MM.1S (cell line): ENCODE measurements around the gene ST3GAL3.

ENCODE experiments used
- DNase-seq: peaks from one replicate; pipeline ENCODE4 v3.0.0-alpha.2; 2015
- H2AFZ ChIP-seq: fragments of 300-600 bp; sonication (generic); 2 replicates; pipeline ENCODE4 v1.6.0; 2016; ENCODE audit warnings: antibody characterized with exemption, low read length
- H3F3A ChIP-seq: fragments of 300-600 bp; sonication (generic); 2 replicates; pipeline ENCODE4 v1.6.1; 2016; ENCODE audit warnings: mild to moderate bottlenecking, antibody characterized with exemption, low read length, moderate library complexity, mixed read lengths; ENCODE audit not compliant: insufficient read depth
- H3K27ac ChIP-seq: fragments of 300-600 bp; sonication (generic); 2 replicates; pipeline ENCODE4 v1.5.1; 2016; ENCODE audit warnings: mild to moderate bottlenecking, low read length
- H3K27me3 ChIP-seq: fragments of 300-600 bp; sonication (generic); replicated peaks from 2 replicates; pipeline ENCODE4 v1.6.0; 2016; ENCODE audit warnings: low read length; ENCODE audit not compliant: insufficient read depth
- H3K36me3 ChIP-seq: fragments of 300-600 bp; sonication (generic); replicated peaks from 2 replicates; pipeline ENCODE4 v1.6.1; 2016; ENCODE audit warnings: mild to moderate bottlenecking, low read length, mixed read lengths; ENCODE audit not compliant: insufficient read depth
- H3K4me1 ChIP-seq: fragments of 300-600 bp; sonication (generic); 2 replicates; pipeline ENCODE4 v1.6.1; 2016; ENCODE audit warnings: low read length, mixed read lengths
- H3K4me2 ChIP-seq: fragments of 300-600 bp; sonication (generic); 2 replicates; pipeline ENCODE4 v1.6.0; 2016; ENCODE audit warnings: low read depth, low read length
- H3K4me3 ChIP-seq: fragments of 300-600 bp; sonication (generic); 2 replicates; pipeline ENCODE4 v1.5.1; 2016; ENCODE audit warnings: low read length, mixed read lengths
- H3K79me2 ChIP-seq: fragments of 300-600 bp; sonication (generic); 2 replicates; pipeline ENCODE4 v1.6.1; 2016; ENCODE audit warnings: mixed run types, low read length, mixed read lengths
- H3K9ac ChIP-seq: fragments of 300-600 bp; sonication (generic); 2 replicates; pipeline ENCODE4 v1.6.1; 2016; ENCODE audit warnings: low read length, mixed read lengths
- H3K9me2 ChIP-seq: fragments of 300-600 bp; sonication (generic); replicated peaks from 2 replicates; pipeline ENCODE4 v1.6.1; 2016; ENCODE audit warnings: mild to moderate bottlenecking, low read length, mixed read lengths; ENCODE audit not compliant: insufficient read depth
- H3K9me3 ChIP-seq: fragments of 300-600 bp; sonication (generic); replicated peaks from 2 replicates; pipeline ENCODE4 v1.6.1; 2016; ENCODE audit warnings: mild to moderate bottlenecking, low read length, mixed read lengths; ENCODE audit not compliant: insufficient read depth
- H4K20me1 ChIP-seq: fragments of 300-600 bp; sonication (generic); 2 replicates; pipeline ENCODE4 v1.6.1; 2016; ENCODE audit warnings: mild to moderate bottlenecking, low read length, moderate library complexity, mixed read lengths; ENCODE audit not compliant: insufficient read depth
- CTCF ChIP-seq: fragments of 300-600 bp; sonication (generic); IDR thresholded peaks from 2 replicates; pipeline ENCODE4 v1.5.1; 2016; ENCODE audit warnings: antibody characterized with exemption, low read length, mixed read lengths
- EZH2 ChIP-seq: fragments of 300-600 bp; sonication (generic); optimal IDR thresholded peaks from 2 replicates; pipeline ENCODE3; 2017; ENCODE audit warnings: low read depth, mild to moderate bottlenecking, antibody characterized with exemption, low read length, mixed read lengths
- EZH2phosphoT487 ChIP-seq: fragments of 300-600 bp; sonication (generic); IDR thresholded peaks from 2 replicates; pipeline ENCODE4 v1.6.1; 2018; ENCODE audit warnings: antibody characterized with exemption, low read length

Gene ST3GAL3

GRCh38 chr1:43673261-43673660, 34.1 kb upstream of the ST3GAL3 start:
- Histone ChIP-seq H3K4me2 (no peak overlapping the region), H3K9ac (no peak overlapping the region), H3K9me3 (no peaks in the 10 kb centered on the region), H3K36me3 (peaks cover 5% of the 10 kb centered on the region; the same call in 1 of the 2 replicates), H3K27me3 (no peaks in the 10 kb centered on the region), H3F3A (no peaks in the 10 kb centered on the region), H3K9me2 (no peaks in the 10 kb centered on the region), H3K79me2 (no peaks in the 10 kb centered on the region), H2AFZ (no peak overlapping the region), H4K20me1 (no peaks in the 10 kb centered on the region), H3K27ac (no peak overlapping the region), H3K4me1 (no peaks in the 10 kb centered on the region), H3K4me3 (no peak overlapping the region)
- TF ChIP-seq EZH2 (no peak), EZH2phosphoT487 (no peak), CTCF (no peak)
- no peak for DNase-seq

DNA sequence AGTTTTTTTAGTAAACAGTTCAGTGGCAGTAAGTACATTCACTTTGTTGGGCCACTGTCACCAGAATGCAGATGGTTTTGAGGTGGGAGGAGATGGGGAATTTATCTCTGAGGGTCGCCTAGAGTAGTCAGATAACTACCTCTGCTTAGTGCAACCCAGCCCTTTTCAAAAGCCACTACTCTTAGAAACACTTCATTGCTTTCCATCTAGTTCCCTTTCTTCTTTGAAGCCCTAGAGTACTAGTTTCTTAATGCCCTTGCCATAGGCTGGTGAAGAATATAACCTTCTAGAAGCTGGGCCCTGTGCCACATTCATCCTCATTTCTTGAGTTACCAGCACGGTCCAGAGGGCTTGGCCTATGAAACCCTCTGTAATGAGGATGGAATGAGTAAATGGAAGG, 28.4 kb upstream of the ST3GAL3 start:
- Histone ChIP-seq H3F3A (no peaks in the 10 kb centered on the region), H3K27ac (no peak overlapping the region), H3K4me3 (no peak overlapping the region), H3K36me3 (no peaks in the 10 kb centered on the region), H2AFZ (no peak overlapping the region), H3K9me3 (no peaks in the 10 kb centered on the region), H3K27me3 (no peaks in the 10 kb centered on the region), H3K9ac (no peak overlapping the region), H3K79me2 (no peaks in the 10 kb centered on the region), H3K4me1 (no peaks in the 10 kb centered on the region), H3K4me2 (no peak overlapping the region), H4K20me1 (no peaks in the 10 kb centered on the region), H3K9me2 (no peaks in the 10 kb centered on the region)
- DNase-seq, result no peak
- TF ChIP-seq EZH2, result no peak
- TF ChIP-seq CTCF, result no peak
- no peak for TF ChIP-seq EZH2phosphoT487

GRCh38 chr1:43683560-43683959, 23.8 kb upstream of the ST3GAL3 start:
- H3K9me2 ChIP-seq, result no peaks in the 10 kb centered on the region
- H3K4me2 ChIP-seq, result no peak overlapping the region
- H3K79me2 ChIP-seq, result no peaks in the 10 kb centered on the region
- H3K27me3 ChIP-seq, result no peaks in the 10 kb centered on the region
- H3K4me1 ChIP-seq, result peaks cover 11% of the 10 kb centered on the region; the same call in 1 of the 2 replicates
- no peaks in the 10 kb centered on the region for H4K20me1 ChIP-seq
- H2AFZ ChIP-seq, result no peak overlapping the region
- H3K4me3 ChIP-seq, result no peak overlapping the region
- H3K9me3 ChIP-seq, result no peaks in the 10 kb centered on the region
- TF ChIP-seq CTCF, result no peak
- TF ChIP-seq EZH2phosphoT487, result no peak
- no peak for TF ChIP-seq EZH2
- no peak for DNase-seq
- peaks cover 3% of the 10 kb centered on the region; the same call in 1 of the 2 replicates for H3F3A ChIP-seq
- H3K9ac ChIP-seq, result no peak overlapping the region
- H3K36me3 ChIP-seq, result no peaks in the 10 kb centered on the region
- no peak overlapping the region for H3K27ac ChIP-seq
